Peyer's patch (tissue), 4 donors: ENCODE results near the gene COL9A3. TPM values are rescaled to one million over a fixed set of nuclear protein-coding genes. Genes with fewer than 3 reads are reported as not detected.
A peak's percentile ranks its signal among the peaks of the same experiment; 100 is the strongest.

Experiments used
- DNase-seq, 3 donors: peaks; one replicate each; pipeline ENCODE4 v3.0.0-alpha.2; 2017 to 2019
- H3K27ac ChIP-seq, 4 donors: fragments of 200-600 bp; sonication (generic); one replicate each; pipeline ENCODE4 v1.5.1; 2016 to 2019
- H3K27me3 ChIP-seq, 2 donors: fragments of 200-600 bp; sonication (generic); one replicate each; pipeline ENCODE4 v1.5.1; 2019
- H3K36me3 ChIP-seq, 3 donors: fragments of 200-600 bp; sonication (generic); one replicate each; pipeline ENCODE4 v1.5.1; 2016 to 2019
- H3K4me1 ChIP-seq, 4 donors: fragments of 200-600 bp; sonication (generic); one replicate each; pipeline ENCODE4 v1.5.1; 2016 to 2019
- H3K4me3 ChIP-seq, 4 donors: fragments of 200-600 bp; sonication (generic); 1 replicate in 3 of 4; 2 replicates in 1 of 4; pipeline ENCODE4 v1.5.1; 2016 to 2019; ENCODE audit warnings: mild to moderate bottlenecking in 1 of 4
- H3K9me3 ChIP-seq, 4 donors: fragments of 200-600 bp; sonication (generic); one replicate each; pipeline ENCODE4 v1.5.1; 2016 to 2019; ENCODE audit warnings: mild to moderate bottlenecking in 1 of 4
- POLR2A ChIP-seq, 2 donors: fragments of 450-650 bp; IDR thresholded peaks; one replicate each; pipeline ENCODE4 v1.5.1; 2017; ENCODE audit warnings: antibody characterized with exemption in 2 of 2, mild to moderate bottlenecking in 2 of 2, moderate library complexity in 2 of 2
- total RNA-seq, 4 donors: library from RNA; depleted of rRNA; stranded (reverse); fragments of >200 nt; gene quantifications; one replicate each; pipeline ENCODE4 v1.1.0, GENCODE V29; 2016
- TF ChIP-seq, protein P1 (sequence below), 6 experiments: fragments of 450-650 bp in 4 of 6; fragments of 200-600 bp in 2 of 6; sonication (generic) in 1 of 6; IDR thresholded peaks; one replicate each; pipeline ENCODE4 v1.5.1; 2017 to 2019; ENCODE audit warnings: antibody characterized with exemption in 6 of 6, mild to moderate bottlenecking in 3 of 6, moderate library complexity in 1 of 6

COL9A3 gene
- total RNA-seq, 4 donors from 2014 or later: 3.3 to 19.8 (median 4.1) TPM

DNA sequence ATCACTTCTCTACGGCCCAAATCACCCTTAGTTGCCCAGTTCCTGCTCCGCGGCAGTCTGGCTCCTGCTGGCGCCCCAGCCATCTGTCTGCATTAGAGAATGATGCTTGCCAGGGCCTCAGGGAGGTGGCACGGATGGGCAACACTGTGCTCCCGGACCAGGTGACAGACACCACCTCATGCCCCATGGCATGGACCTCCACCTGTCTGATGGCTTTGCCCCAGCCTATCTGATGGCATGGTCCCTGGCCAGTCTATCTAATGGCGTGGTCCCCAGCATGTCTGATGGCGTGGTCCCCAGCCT is 39.4 kb upstream of the COL9A3 start:
- Histone ChIP-seq H3K36me3 (no peaks in the 10 kb centered on the region), H3K27ac (peak overlapping the region in 1 of 4 donors; percentile 83), H3K9me3 (no peaks in the 10 kb centered on the region), H3K27me3 (no peaks in the 10 kb centered on the region), H3K4me3 (no peak overlapping the region), H3K4me1 (peaks cover 0 to 9% (median 9%) of the 10 kb centered on the region in 4 donors)
- DNase-seq: no peak
- TF ChIP-seq, protein P1, sequence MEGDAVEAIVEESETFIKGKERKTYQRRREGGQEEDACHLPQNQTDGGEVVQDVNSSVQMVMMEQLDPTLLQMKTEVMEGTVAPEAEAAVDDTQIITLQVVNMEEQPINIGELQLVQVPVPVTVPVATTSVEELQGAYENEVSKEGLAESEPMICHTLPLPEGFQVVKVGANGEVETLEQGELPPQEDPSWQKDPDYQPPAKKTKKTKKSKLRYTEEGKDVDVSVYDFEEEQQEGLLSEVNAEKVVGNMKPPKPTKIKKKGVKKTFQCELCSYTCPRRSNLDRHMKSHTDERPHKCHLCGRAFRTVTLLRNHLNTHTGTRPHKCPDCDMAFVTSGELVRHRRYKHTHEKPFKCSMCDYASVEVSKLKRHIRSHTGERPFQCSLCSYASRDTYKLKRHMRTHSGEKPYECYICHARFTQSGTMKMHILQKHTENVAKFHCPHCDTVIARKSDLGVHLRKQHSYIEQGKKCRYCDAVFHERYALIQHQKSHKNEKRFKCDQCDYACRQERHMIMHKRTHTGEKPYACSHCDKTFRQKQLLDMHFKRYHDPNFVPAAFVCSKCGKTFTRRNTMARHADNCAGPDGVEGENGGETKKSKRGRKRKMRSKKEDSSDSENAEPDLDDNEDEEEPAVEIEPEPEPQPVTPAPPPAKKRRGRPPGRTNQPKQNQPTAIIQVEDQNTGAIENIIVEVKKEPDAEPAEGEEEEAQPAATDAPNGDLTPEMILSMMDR (IDR thresholded peaks at IDR 0.05): no peak
- no peak for TF ChIP-seq POLR2A (IDR thresholded peaks at IDR 0.05)

DNA sequence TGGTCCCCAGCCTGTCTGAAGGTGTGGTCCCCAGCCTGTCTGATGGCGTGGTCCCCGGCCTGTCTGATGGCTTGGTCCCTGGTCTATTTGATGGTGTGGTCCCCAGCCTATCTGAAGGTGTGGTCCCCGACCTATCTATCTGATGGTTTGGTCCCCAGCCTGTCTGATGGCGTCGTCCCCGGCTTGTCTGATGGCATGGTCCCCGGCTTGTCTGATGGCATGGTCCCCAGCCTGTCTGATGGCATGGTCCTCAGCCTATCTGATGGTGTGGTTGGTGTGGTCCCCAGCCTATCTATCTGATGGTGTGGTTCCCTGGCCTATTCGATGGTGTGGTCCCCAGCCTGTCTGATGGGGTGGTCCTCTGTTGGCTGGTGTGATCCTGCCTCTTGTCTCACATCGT is 38.8 kb upstream of the COL9A3 start:
- Histone ChIP-seq H3K27me3 (no peaks in the 10 kb centered on the region), H3K9me3 (no peaks in the 10 kb centered on the region), H3K36me3 (no peaks in the 10 kb centered on the region), H3K4me1 (peaks cover 0 to 9% (median 9%) of the 10 kb centered on the region in 4 donors), H3K27ac (no peak overlapping the region), H3K4me3 (no peak overlapping the region)
- DNase-seq: no peak
- no peak for TF ChIP-seq POLR2A (IDR thresholded peaks at IDR 0.05)
- TF ChIP-seq, protein P1 (IDR thresholded peaks at IDR 0.05): no peak

DNA sequence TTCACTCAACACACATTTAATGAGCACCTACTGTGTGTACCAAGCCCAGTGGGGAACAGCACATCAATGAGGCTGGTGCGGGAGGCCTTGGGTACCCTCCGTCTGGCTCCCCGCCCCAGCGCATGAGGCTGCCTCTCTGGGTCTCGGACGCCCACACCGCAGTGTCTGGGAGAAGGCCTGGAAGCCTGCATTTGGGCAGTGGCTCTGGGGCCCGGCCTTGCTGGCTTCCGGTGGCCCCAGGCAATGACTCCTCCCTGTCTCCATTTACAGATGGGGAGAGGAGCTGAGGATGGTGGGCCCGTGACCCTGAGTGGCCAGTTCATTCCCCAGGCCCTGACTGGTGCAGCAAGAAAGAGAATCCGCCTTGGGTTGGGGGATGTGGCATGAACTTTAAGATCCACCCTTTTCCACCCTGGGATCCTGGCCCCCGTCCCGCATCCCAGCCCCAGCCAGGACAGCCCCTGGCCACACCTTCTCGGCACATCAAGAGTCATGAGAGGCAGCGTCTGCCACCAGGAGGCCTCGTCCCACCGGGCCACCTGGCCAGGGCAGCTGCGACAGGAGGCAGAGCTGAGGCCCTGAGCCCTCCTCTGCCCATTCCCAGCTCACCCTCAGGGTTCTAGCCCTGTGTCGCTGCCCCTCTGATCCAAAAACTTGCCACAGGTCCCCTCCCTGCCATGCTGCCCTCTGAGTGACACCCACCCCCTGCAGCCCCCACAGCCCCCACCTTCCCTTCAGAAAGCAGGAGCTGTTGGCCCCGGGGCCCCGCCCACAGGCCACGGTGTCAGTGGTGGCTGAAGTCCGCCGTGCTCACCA is 38.0 kb upstream of the COL9A3 start:
- DNase-seq: no peak
- Histone ChIP-seq H3K27me3 (no peaks in the 10 kb centered on the region), H3K9me3 (no peaks in the 10 kb centered on the region), H3K4me3 (no peak overlapping the region), H3K4me1 (peaks cover 0 to 9% (median 9%) of the 10 kb centered on the region in 4 donors), H3K27ac (no peak overlapping the region), H3K36me3 (no peaks in the 10 kb centered on the region)
- TF ChIP-seq, protein P1 (IDR thresholded peaks at IDR 0.05): no peak
- no peak for TF ChIP-seq POLR2A (IDR thresholded peaks at IDR 0.05)

DNA sequence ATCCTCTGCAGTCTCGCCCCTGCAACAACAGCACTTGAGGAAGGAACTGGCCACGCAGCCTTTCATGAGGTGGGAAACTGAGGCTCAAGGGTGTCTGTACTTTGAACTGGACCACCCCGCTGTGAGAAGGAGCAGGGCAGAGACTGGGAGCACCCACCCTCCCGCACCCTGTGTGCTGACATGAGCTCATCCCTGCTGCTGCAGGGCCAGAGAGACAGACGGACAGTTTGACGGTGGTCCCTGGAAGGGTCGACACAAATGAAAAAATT is 37.5 kb upstream of the COL9A3 start:
- DNase-seq: no peak
- TF ChIP-seq POLR2A (IDR thresholded peaks at IDR 0.05): no peak
- TF ChIP-seq, protein P1 (IDR thresholded peaks at IDR 0.05): no peak
- Histone ChIP-seq H3K36me3 (no peaks in the 10 kb centered on the region), H3K4me1 (peaks cover 0 to 9% (median 9%) of the 10 kb centered on the region in 4 donors), H3K4me3 (no peak overlapping the region), H3K9me3 (no peaks in the 10 kb centered on the region), H3K27me3 (no peaks in the 10 kb centered on the region), H3K27ac (no peak overlapping the region)

DNA sequence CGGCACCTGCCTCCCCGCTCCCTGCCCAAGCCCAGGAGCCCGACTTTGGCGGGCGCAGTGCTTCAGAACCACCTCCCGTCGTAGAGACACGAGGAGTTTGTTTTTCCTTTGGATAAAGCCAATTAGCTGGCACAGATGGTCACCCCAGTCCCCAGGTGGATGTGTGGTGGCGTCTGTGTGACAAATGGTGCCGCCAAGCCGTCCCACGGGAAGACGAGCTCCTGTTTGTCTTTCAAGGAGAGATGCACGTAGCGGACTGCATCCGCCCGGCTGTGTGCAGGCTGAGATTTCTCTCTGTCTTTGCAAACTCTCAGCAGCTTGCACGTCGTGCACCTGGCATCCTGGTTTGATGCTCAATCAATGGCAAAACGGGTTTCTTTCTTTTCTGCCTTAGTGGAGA is 36.6 kb upstream of the COL9A3 start:
- no peaks in the 10 kb centered on the region for H3K36me3 ChIP-seq
- H3K4me1 ChIP-seq: peaks cover 0 to 9% (median 9%) of the 10 kb centered on the region in 4 donors
- DNase-seq: no peak
- H3K9me3 ChIP-seq: no peaks in the 10 kb centered on the region
- H3K27me3 ChIP-seq: no peaks in the 10 kb centered on the region
- H3K4me3 ChIP-seq: no peak overlapping the region
- no peak overlapping the region for H3K27ac ChIP-seq
- no peak for TF ChIP-seq POLR2A (IDR thresholded peaks at IDR 0.05)
- TF ChIP-seq, protein P1 (IDR thresholded peaks at IDR 0.05): no peak
